ENCODE results near the gene PGGHG.

PGGHG gene

DNA sequence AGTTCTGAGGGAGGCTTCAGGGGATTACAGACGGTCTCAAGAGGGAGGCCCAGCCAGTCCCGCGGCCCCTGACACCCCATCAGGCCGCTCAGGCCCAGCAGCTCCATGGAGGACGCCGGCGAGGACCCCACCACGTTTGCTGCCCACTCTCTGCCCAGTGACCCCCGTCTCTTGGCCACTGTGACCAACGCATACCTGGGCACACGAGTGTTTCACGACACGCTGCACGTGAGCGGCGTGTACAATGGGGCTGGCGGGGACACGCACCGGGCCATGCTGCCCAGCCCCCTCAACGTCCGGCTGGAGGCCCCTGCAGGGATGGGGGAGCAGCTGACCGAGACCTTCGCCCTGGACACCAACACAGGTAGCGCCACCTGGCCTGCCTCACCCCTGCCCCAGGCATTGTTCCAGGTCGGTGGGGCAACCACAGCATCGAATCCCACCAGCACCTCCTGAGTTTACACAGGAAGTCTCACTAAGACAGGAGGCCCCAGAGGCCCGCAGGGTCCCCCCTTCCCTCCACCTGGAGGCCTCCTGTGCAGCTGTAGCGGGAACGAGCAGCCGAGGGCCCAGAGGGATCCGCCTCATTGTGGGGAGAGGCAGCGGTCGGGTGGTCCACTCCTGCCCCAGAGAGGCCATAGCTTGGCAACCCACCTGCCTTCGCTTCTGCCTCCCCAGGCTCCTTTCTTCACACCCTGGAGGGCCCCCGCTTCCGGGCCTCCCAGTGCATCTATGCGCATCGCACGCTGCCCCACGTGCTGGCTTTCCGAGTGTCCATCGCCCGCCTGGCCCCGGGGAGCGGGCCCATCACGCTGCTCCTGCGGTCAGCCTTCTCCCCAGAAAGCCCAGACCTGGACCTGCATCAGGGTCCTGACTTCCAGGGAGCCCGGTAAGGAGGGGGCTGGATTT, 1.0 kb downstream of the PGGHG start:
- H3K4me1 ChIP-seq (ENCODE audit: control extremely low read depth in 1 of 4, control insufficient read depth in 4 of 4, insufficient read depth in 4 of 4, low read length in 3 of 4): peaks cover 0 to 23% (median 17%) of the 10 kb centered on the region in 4 experiments
- whole genome bisulfite sequencing (ENCODE audit: insufficient coverage): 40% methylated on average over 41 of the region's 48 CpGs
- peak in 1 of 3 donors; percentile 45 for DNase-seq
- H3K36me3 ChIP-seq (ENCODE audit: control insufficient read depth in 4 of 4, insufficient read depth in 4 of 4, low read length in 3 of 4): peaks cover 0 to 20% (median 0%) of the 10 kb centered on the region in 4 experiments
- peaks cover 0 to 19% (median 13%) of the 10 kb centered on the region in 5 experiments for H3K27me3 ChIP-seq (replicated peaks in 2 of 5; ENCODE audit: control insufficient read depth in 4 of 5, insufficient read depth in 5 of 5, low read length in 4 of 5)
- ChIA-PET POLR2A (interaction anchor here (0.6 kb wide), 1 partner anchor 15 kb away, joined by 4 read pairs; no protein-coding TSS in a partner anchor), CTCF (interaction anchor here (0.8 to 2.8 kb wide), 5 partner anchors 9 to 160 kb away, joined by 3 to 11 read pairs (median 4); partner anchors contain the start of genes IFITM5 and PTDSS2)
- no peak overlapping the region for H3K27ac ChIP-seq (ENCODE audit: insufficient read depth in 1 of 2, low read depth in 1 of 2, low read length in 2 of 2, poor library complexity in 1 of 2, severe bottlenecking in 2 of 2)
- no peaks in the 10 kb centered on the region for H3K9me3 ChIP-seq (ENCODE audit: control extremely low read depth in 1 of 5, control insufficient read depth in 4 of 5, insufficient read depth in 2 of 5, low read depth in 1 of 5, low read length in 4 of 5)
- H3K4me3 ChIP-seq (ENCODE audit: control insufficient read depth in 1 of 7, extremely low read depth in 1 of 7, insufficient read depth in 4 of 7, low read depth in 2 of 7, low read length in 6 of 7): peak overlapping the region in 6 of 7 experiments; percentile 4 to 66 (median 38)

DNA sequence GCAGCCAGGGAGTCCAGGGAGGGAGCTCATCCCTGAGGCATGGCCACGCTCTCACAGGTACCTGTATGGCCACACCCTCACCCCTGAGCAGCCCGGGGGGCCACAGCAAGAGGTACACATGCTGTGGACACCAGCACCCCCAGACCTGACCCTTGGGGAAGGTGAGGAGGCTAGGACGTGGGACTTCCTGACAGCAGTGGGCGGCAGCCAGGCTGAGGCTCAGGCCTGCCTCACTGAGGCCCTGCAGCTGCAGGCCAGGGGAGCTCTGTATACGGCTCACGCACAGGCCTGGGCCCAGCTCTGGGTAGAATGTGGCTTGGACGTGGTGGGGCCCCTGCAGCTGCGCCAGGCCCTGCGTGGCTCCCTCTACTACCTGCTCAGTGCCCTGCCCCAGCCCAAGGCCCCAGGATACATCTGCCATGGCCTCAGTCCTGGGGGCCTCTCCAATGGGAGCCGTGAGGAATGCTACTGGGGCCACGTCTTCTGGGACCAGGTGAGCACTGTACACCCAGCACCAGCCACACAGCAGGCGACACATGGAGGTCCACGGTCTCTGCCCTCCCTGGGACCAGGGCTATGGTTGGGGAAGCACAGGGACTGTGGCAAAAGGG, 1.8 kb downstream of the PGGHG start:
- H3K27me3 ChIP-seq (replicated peaks in 2 of 5; ENCODE audit: control insufficient read depth in 4 of 5, insufficient read depth in 5 of 5, low read length in 4 of 5): peaks cover 0 to 19% (median 13%) of the 10 kb centered on the region in 5 experiments
- ChIA-PET CTCF (interaction anchor here (1.2 to 2.8 kb wide), 2 partner anchors 8 to 15 kb away, joined by 3 to 11 read pairs; no protein-coding TSS in a partner anchor), POLR2A (no interaction called here)
- no peak overlapping the region for H3K27ac ChIP-seq (ENCODE audit: insufficient read depth in 1 of 2, low read depth in 1 of 2, low read length in 2 of 2, poor library complexity in 1 of 2, severe bottlenecking in 2 of 2)
- WGBS (ENCODE audit: insufficient coverage): 96% methylated on average over 11 of the region's 13 CpGs
- peaks cover 0 to 23% (median 17%) of the 10 kb centered on the region in 4 experiments for H3K4me1 ChIP-seq (ENCODE audit: control extremely low read depth in 1 of 4, control insufficient read depth in 4 of 4, insufficient read depth in 4 of 4, low read length in 3 of 4)
- no peak overlapping the region for H3K4me3 ChIP-seq (ENCODE audit: control insufficient read depth in 1 of 7, extremely low read depth in 1 of 7, insufficient read depth in 4 of 7, low read depth in 2 of 7, low read length in 6 of 7)
- no peak for DNase-seq
- H3K36me3 ChIP-seq (ENCODE audit: control insufficient read depth in 4 of 4, insufficient read depth in 4 of 4, low read length in 3 of 4): peaks cover 0 to 20% (median 0%) of the 10 kb centered on the region in 4 experiments
- no peaks in the 10 kb centered on the region for H3K9me3 ChIP-seq (ENCODE audit: control extremely low read depth in 1 of 5, control insufficient read depth in 4 of 5, insufficient read depth in 2 of 5, low read depth in 1 of 5, low read length in 4 of 5)

DNA sequence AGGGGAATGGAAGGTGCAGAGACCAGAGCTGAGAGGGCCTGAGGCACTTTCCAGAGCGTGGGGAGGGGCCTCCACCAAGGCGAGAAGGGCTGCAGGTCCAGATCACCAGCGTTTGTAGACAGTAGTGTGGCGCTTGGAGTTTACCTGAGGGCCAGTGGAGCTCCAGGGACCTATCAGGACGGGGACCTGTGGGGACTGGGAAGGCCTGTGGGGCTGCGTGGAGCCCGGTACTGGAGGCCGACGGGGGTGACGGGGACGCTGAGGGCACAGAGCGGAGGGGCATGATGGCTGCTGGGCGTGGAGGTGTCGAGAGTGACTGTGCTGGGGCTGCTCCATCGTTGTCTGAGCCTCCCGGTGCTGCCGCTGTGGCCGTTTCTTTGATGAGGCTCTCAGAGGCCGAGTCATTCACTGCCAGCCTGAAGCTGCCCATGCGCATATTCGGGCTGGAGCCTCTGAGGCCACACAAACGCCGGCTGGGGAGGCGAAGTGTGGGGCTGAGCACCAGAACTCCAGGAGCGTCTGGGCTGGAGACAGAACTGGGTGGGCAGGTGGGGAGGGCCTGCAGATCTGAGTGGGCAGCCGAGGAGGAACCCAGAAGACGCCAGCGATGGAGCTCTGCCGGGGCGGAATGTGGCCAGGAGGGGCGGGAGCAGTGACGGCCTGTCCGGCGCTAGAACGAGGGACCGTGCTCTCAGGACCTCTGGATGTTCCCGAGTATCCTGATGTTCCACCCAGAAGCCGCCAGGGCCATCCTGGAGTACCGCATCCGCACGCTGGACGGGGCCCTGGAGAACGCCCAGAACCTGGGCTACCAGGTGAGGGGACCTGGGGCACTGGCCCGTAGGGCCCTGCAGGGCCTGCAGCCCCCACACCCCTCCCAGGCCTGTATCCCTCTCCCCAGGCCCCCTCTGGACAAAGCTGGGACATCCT, 2.6 kb downstream of the PGGHG start:
- ChIA-PET CTCF (interaction anchor here (1.2 kb wide), 1 partner anchor 9 kb away, joined by 3 read pairs; no protein-coding TSS in a partner anchor), POLR2A (no interaction called here)
- peaks cover 0 to 20% (median 0%) of the 10 kb centered on the region in 4 experiments for H3K36me3 ChIP-seq (ENCODE audit: control insufficient read depth in 4 of 4, insufficient read depth in 4 of 4, low read length in 3 of 4)
- no peak overlapping the region for H3K4me3 ChIP-seq (ENCODE audit: control insufficient read depth in 1 of 7, extremely low read depth in 1 of 7, insufficient read depth in 4 of 7, low read depth in 2 of 7, low read length in 6 of 7)
- H3K27ac ChIP-seq (ENCODE audit: insufficient read depth in 1 of 2, low read depth in 1 of 2, low read length in 2 of 2, poor library complexity in 1 of 2, severe bottlenecking in 2 of 2): no peak overlapping the region
- H3K27me3 ChIP-seq (replicated peaks in 2 of 5; ENCODE audit: control insufficient read depth in 4 of 5, insufficient read depth in 5 of 5, low read length in 4 of 5): peaks cover 0 to 17% (median 13%) of the 10 kb centered on the region in 5 experiments
- H3K9me3 ChIP-seq (ENCODE audit: control extremely low read depth in 1 of 5, control insufficient read depth in 4 of 5, insufficient read depth in 2 of 5, low read depth in 1 of 5, low read length in 4 of 5): no peaks in the 10 kb centered on the region
- no peak for DNase-seq
- 98% methylated on average over 42 of the region's 44 CpGs for WGBS (ENCODE audit: insufficient coverage)
- peaks cover 0 to 23% (median 17%) of the 10 kb centered on the region in 4 experiments for H3K4me1 ChIP-seq (ENCODE audit: control extremely low read depth in 1 of 4, control insufficient read depth in 4 of 4, insufficient read depth in 4 of 4, low read length in 3 of 4)

DNA sequence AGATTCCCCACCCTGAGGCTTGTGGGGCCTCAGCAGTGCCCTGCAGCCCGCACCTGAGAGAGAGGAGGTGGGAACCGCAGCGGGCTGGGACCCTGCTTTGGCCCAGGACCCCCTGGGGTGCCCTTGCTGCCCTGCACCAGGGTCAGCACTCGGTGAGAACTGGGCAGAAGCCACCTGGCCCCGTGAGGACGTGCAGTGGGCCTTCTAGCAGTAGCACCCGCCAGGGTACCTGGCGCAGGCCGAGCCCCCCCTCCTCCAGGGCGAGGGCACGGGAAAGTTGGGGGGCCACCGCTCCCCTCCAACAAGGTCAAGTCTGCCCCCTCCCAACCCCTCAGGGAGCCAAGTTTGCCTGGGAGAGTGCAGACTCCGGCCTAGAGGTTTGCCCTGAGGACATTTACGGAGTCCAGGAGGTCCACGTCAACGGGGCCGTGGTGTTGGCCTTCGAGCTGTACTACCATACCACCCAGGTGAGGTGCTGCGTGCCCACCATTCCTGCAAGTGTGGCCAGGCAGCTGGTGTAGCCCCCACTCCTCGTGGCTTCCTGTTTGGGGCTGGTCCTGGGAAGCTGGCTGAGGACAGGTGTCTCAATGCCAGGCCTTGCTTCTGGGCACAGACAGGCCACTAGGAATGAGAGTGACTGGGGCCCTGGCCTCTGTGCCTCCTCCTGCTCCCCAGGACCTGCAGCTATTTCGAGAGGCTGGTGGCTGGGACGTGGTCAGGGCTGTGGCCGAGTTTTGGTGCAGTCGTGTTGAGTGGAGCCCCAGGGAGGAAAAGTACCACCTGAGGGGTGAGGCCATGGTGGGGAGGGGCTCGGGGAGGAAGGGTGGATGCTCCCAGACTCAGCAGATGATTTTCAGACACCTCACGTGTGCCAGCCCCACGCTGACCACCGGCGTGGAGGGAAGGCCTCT, 3.5 kb downstream of the PGGHG start:
- ChIA-PET POLR2A (no interaction called here), CTCF (interaction anchor here (1.2 to 1.4 kb wide), 2 partner anchors 8 to 10 kb away, joined by 3 read pairs; no protein-coding TSS in a partner anchor)
- Histone ChIP-seq H3K9me3 (ENCODE audit: control extremely low read depth in 1 of 5, control insufficient read depth in 4 of 5, insufficient read depth in 2 of 5, low read depth in 1 of 5, low read length in 4 of 5) (no peaks in the 10 kb centered on the region), H3K4me1 (ENCODE audit: control extremely low read depth in 1 of 4, control insufficient read depth in 4 of 4, insufficient read depth in 4 of 4, low read length in 3 of 4) (peaks cover 0 to 19% (median 17%) of the 10 kb centered on the region in 4 experiments), H3K27me3 (replicated peaks in 2 of 5; ENCODE audit: control insufficient read depth in 4 of 5, insufficient read depth in 5 of 5, low read length in 4 of 5) (peaks cover 0 to 10% (median 9%) of the 10 kb centered on the region in 5 experiments), H3K4me3 (ENCODE audit: control insufficient read depth in 1 of 7, extremely low read depth in 1 of 7, insufficient read depth in 4 of 7, low read depth in 2 of 7, low read length in 6 of 7) (no peak overlapping the region), H3K27ac (ENCODE audit: insufficient read depth in 1 of 2, low read depth in 1 of 2, low read length in 2 of 2, poor library complexity in 1 of 2, severe bottlenecking in 2 of 2) (no peak overlapping the region), H3K36me3 (ENCODE audit: control insufficient read depth in 4 of 4, insufficient read depth in 4 of 4, low read length in 3 of 4) (peaks cover 0 to 20% (median 0%) of the 10 kb centered on the region in 4 experiments)
- DNase-seq: no peak
- WGBS (ENCODE audit: insufficient coverage): 95% methylated on average over 28 of the region's 29 CpGs

DNA sequence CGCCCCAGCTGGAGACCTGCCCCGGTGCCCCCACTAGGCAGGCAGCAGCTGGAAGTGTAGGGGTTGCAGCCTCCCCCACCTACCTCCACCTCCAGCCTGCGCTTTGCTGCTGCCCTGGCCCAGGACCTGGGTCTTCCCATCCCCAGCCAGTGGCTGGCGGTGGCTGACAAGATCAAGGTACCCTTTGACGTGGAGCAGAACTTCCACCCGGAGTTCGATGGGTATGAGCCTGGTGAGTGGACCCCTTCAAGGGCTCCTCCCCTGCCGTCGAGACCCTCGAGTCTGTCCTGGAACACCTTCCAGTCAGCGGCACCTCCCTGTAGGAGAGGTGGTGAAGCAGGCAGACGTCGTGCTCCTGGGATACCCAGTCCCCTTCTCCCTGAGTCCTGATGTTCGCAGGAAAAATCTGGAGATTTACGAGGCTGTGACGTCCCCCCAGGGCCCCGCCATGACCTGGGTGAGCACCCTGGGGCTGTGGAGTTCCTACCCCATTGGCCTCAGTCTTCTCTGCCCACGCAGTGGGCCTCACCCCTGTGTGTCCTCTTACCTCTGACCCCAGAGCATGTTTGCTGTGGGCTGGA, 4.4 kb downstream of the PGGHG start:
- 97% methylated on average over 15 of the region's 18 CpGs for WGBS (ENCODE audit: insufficient coverage)
- Histone ChIP-seq H3K9me3 (ENCODE audit: control extremely low read depth in 1 of 5, control insufficient read depth in 4 of 5, insufficient read depth in 2 of 5, low read depth in 1 of 5, low read length in 4 of 5) (no peaks in the 10 kb centered on the region), H3K27ac (ENCODE audit: insufficient read depth in 1 of 2, low read depth in 1 of 2, low read length in 2 of 2, poor library complexity in 1 of 2, severe bottlenecking in 2 of 2) (no peak overlapping the region), H3K27me3 (replicated peaks in 2 of 5; ENCODE audit: control insufficient read depth in 4 of 5, insufficient read depth in 5 of 5, low read length in 4 of 5) (peaks cover 0 to 10% (median under 1%) of the 10 kb centered on the region in 5 experiments), H3K4me1 (ENCODE audit: control extremely low read depth in 1 of 4, control insufficient read depth in 4 of 4, insufficient read depth in 4 of 4, low read length in 3 of 4) (peaks cover 0 to 13% (median 10%) of the 10 kb centered on the region in 4 experiments), H3K4me3 (ENCODE audit: control insufficient read depth in 1 of 7, extremely low read depth in 1 of 7, insufficient read depth in 4 of 7, low read depth in 2 of 7, low read length in 6 of 7) (no peak overlapping the region), H3K36me3 (ENCODE audit: control insufficient read depth in 4 of 4, insufficient read depth in 4 of 4, low read length in 3 of 4) (peaks cover 0 to 20% (median 0%) of the 10 kb centered on the region in 4 experiments)
- no peak for DNase-seq
- ChIA-PET CTCF (interaction anchor here (1.0 to 2.0 kb wide), 4 partner anchors 9 to 13 kb away, joined by 3 to 14 read pairs (median 4); no protein-coding TSS in a partner anchor), POLR2A (no interaction called here)
